ENCODE measurements around the gene NLRC5.

Gene NLRC5

DNA sequence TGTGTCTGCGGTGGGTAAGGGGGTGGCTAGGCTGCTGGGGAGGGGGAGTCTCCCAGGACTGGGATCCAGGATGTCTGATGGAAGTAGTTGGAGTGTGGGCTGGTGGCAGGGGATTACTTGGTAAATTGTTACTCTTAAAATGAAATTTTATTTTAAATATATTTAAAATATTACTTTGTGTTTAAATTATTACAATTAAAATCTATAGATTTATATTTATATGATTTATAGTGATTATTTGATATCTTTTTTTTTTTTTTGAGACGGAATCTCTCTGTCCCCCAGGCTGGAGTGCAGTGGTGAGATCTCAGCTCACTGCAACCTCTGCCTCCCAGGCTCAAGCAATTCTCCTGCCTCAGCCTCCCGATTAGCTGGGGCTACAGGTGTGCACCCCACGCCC, 121.6 kb downstream of the NLRC5 start:
- no peak overlapping the region for H3K27ac ChIP-seq

DNA sequence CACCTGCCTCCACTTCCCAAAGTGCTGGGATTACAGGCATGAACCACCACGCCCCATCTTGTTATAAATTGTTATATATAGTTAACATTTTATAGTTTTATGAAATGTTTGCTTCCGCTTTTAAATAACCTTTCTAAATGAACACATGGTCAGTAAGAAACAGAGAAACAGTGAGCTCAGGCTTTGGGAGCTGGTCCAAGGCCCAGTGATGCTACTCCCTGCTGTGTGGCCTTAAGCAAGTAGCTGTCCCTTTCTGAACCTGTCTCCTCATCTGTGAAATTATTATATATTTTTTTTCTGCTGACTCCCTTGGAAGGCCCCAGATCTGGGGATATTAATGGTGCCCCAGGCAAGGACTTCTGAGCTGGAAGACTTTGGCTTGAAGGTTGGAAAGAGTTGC, 122.1 kb downstream of the NLRC5 start:
- DNase-seq, result no peak
- no peak overlapping the region for H3K4me3 ChIP-seq (ENCODE audit: low read depth, low read length)
- H3K9me3 ChIP-seq (ENCODE audit: severe bottlenecking), result no peaks in the 10 kb centered on the region
- H3K27me3 ChIP-seq (ENCODE audit: insufficient read depth, low read depth, severe bottlenecking), result no peaks in the 10 kb centered on the region
- no peaks in the 10 kb centered on the region for H3K36me3 ChIP-seq
- no peak overlapping the region for H3K27ac ChIP-seq
- TF ChIP-seq CTCF (IDR thresholded peaks at IDR 0.05; ENCODE audit: low read depth, low read length), result no peak

More for the DNA sequence above, 121.6 kb downstream of the NLRC5 start:
- Histone ChIP-seq H3K4me3 (ENCODE audit: low read depth, low read length) (no peak overlapping the region), H3K9me3 (ENCODE audit: severe bottlenecking) (no peaks in the 10 kb centered on the region), H3K36me3 (no peaks in the 10 kb centered on the region), H3K27me3 (ENCODE audit: insufficient read depth, low read depth, severe bottlenecking) (no peaks in the 10 kb centered on the region)
- no peak for TF ChIP-seq CTCF (IDR thresholded peaks at IDR 0.05; ENCODE audit: low read depth, low read length)
- no peak for DNase-seq

GRCh38 chr16:57112403-57113041, 123.2 kb downstream of the NLRC5 start:
- no peak overlapping the region for H3K4me3 ChIP-seq (ENCODE audit: low read depth, low read length)
- no peak overlapping the region for H3K27ac ChIP-seq
- no peak for TF ChIP-seq CTCF (IDR thresholded peaks at IDR 0.05; ENCODE audit: low read depth, low read length)
- DNase-seq, result no peak
- no peaks in the 10 kb centered on the region; the same call in 1 of the 2 replicates for H3K36me3 ChIP-seq
- H3K27me3 ChIP-seq (ENCODE audit: insufficient read depth, low read depth, severe bottlenecking), result no peaks in the 10 kb centered on the region
- no peaks in the 10 kb centered on the region for H3K9me3 ChIP-seq (ENCODE audit: severe bottlenecking)

- no peak for DNase-seq
- no peak for TF ChIP-seq CTCF (IDR thresholded peaks at IDR 0.05; ENCODE audit: low read depth, low read length)
- no peaks in the 10 kb centered on the region for H3K27me3 ChIP-seq (ENCODE audit: insufficient read depth, low read depth, severe bottlenecking)
- no peak overlapping the region for H3K4me3 ChIP-seq (ENCODE audit: low read depth, low read length)
- H3K9me3 ChIP-seq (ENCODE audit: severe bottlenecking), result no peaks in the 10 kb centered on the region
- H3K27ac ChIP-seq, result no peak overlapping the region
- no peaks in the 10 kb centered on the region; the same call in 1 of the 2 replicates for H3K36me3 ChIP-seq
These were observed 123.7 kb downstream of the NLRC5 start for GRCh38 chr16:57113042-57113453.

GRCh38 chr16:57113664-57114063, 124.3 kb downstream of the NLRC5 start:
- no peak for TF ChIP-seq CTCF (IDR thresholded peaks at IDR 0.05; ENCODE audit: low read depth, low read length)
- no peaks in the 10 kb centered on the region; the same call in 1 of the 2 replicates for H3K36me3 ChIP-seq
- H3K4me3 ChIP-seq (ENCODE audit: low read depth, low read length), result no peak overlapping the region
- no peak overlapping the region for H3K27ac ChIP-seq
- no peaks in the 10 kb centered on the region for H3K9me3 ChIP-seq (ENCODE audit: severe bottlenecking)
- DNase-seq, result no peak
- H3K27me3 ChIP-seq (ENCODE audit: insufficient read depth, low read depth, severe bottlenecking), result no peaks in the 10 kb centered on the region

DNA sequence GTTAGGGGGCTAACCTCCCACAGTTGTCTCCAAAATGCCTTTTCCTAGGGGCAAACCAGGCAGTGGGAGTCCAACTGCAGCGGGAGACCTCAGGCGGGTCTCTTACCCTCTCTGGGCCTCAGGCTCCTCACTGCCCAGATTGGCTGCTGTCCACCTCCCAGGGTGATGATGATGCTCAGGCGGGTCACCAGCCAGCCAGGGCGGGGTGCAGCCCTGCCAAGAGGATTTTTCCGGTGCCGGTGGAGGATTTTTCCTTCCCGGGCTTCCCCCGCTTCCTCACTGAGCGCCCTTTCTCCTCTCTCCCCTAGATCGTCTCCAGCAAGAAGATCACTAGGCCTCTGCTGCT, 125.8 kb downstream of the NLRC5 start:
- H3K27ac ChIP-seq, result no peak overlapping the region
- no peaks in the 10 kb centered on the region; the same call in 1 of the 2 replicates for H3K36me3 ChIP-seq
- H3K9me3 ChIP-seq (ENCODE audit: severe bottlenecking), result no peaks in the 10 kb centered on the region
- H3K27me3 ChIP-seq (ENCODE audit: insufficient read depth, low read depth, severe bottlenecking), result no peaks in the 10 kb centered on the region
- H3K4me3 ChIP-seq (ENCODE audit: low read depth, low read length), result no peak overlapping the region
- no peak for DNase-seq
- no peak for TF ChIP-seq CTCF (IDR thresholded peaks at IDR 0.05; ENCODE audit: low read depth, low read length)

Measured in WERI-Rb-1 (cell line).